Skeletal muscle tissue (tissue), 4 donors: ENCODE measurements around the gene SUCLG2. TPM values are rescaled to one million over a fixed set of nuclear protein-coding genes. Genes with fewer than 3 reads are reported as not detected.
"Not testable (repeated sequence)": the region's sequence is repeated elsewhere in the genome, so short reads cannot be mapped to it uniquely, and the experiment has no call there.

Experiments used
- H3K27ac ChIP-seq: one replicate; pipeline ENCODE4 v1.7.0; 2013; ENCODE audit warnings: mild to moderate bottlenecking, low read depth, low read length, inconsistent platforms
- H3K27me3 ChIP-seq, 3 donors: one replicate each; pipeline ENCODE4 v1.7.0; 2013; ENCODE audit warnings: low read length in 3 of 3; ENCODE audit not compliant: control insufficient read depth in 3 of 3, insufficient read depth in 3 of 3
- H3K36me3 ChIP-seq, 3 donors: one replicate each; pipeline ENCODE4 v1.7.0; 2013; ENCODE audit warnings: low read length in 3 of 3; ENCODE audit not compliant: control insufficient read depth in 3 of 3, insufficient read depth in 3 of 3
- H3K4me1 ChIP-seq, 3 donors: one replicate each; pipeline ENCODE4 v1.7.0; 2013; ENCODE audit warnings: low read length in 3 of 3, mild to moderate bottlenecking in 3 of 3; ENCODE audit not compliant: control insufficient read depth in 3 of 3, insufficient read depth in 3 of 3
- H3K4me3 ChIP-seq, 3 donors: one replicate each; pipeline ENCODE4 v1.7.0; 2013; ENCODE audit warnings: low read length in 3 of 3
- H3K9ac ChIP-seq, 3 donors: one replicate each; pipeline ENCODE4 v1.7.0; 2013; ENCODE audit warnings: low read length in 3 of 3, mild to moderate bottlenecking in 3 of 3, moderate library complexity in 2 of 3, low read depth in 1 of 3
- H3K9me3 ChIP-seq, 3 donors: one replicate each; pipeline ENCODE4 v1.7.0; 2013; ENCODE audit warnings: low read length in 3 of 3; ENCODE audit not compliant: control insufficient read depth in 3 of 3
- total RNA-seq: library from RNA; depleted of rRNA; stranded (reverse); fragments of >200 nt; gene quantifications from one replicate; pipeline ENCODE4 v1.2.3, GENCODE V29; 2014
- donor health status: Osteomylitis.

The SUCLG2 gene
- total RNA-seq, 1 donor from 2014 or later: 38.1 TPM

DNA sequence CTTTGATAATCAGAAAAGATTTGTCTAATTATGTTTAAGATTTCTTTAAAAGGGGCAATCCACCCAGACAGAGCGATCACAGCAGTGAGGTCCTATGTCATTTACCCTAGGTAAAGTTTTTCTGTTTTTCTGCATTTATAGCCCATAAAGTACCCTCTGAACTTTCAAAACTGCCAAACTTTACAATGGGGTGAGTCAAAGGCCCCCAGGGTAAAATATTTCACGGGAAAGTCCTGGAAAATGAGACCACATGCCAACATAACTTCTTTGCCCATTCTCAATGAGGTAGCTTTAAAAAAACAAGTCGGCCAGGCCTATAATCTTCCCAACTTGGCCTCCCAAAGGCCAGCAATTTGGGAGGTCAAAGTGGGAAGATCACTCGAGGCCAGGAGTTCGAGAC, 53.0 kb downstream of the SUCLG2 start:
- Histone ChIP-seq H3K4me1 (no peaks in the 10 kb centered on the region), H3K36me3 (peaks cover 0 to 8% (median 5%) of the 10 kb centered on the region in 3 donors), H3K9me3 (no peaks in the 10 kb centered on the region), H3K9ac (no peak overlapping the region), H3K27me3 (no peaks in the 10 kb centered on the region), H3K27ac (no peak overlapping the region), H3K4me3 (no peak overlapping the region)

DNA sequence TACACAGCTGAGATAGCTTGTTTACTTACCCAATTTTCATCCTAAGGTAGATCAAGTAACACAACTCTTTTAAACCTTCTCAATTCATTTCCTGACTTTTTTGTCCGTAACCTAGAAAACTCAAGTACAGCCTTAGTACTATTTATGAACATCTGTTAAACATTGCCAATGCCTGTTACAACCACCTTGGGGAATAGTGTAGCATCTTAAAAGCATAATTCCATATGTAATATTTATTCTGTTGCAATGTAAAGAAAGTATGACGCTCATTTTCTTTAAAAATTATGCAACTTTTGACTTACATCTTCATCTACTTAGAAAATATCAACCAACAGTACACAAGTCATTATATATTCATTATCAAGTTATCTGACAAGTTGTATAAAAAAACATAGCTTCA, 54.6 kb downstream of the SUCLG2 start:
- Histone ChIP-seq H3K27ac (no peak overlapping the region), H3K4me1 (no peaks in the 10 kb centered on the region), H3K4me3 (no peak overlapping the region), H3K36me3 (no peaks in the 10 kb centered on the region), H3K27me3 (no peaks in the 10 kb centered on the region), H3K9ac (no peak overlapping the region), H3K9me3 (no peaks in the 10 kb centered on the region)

DNA sequence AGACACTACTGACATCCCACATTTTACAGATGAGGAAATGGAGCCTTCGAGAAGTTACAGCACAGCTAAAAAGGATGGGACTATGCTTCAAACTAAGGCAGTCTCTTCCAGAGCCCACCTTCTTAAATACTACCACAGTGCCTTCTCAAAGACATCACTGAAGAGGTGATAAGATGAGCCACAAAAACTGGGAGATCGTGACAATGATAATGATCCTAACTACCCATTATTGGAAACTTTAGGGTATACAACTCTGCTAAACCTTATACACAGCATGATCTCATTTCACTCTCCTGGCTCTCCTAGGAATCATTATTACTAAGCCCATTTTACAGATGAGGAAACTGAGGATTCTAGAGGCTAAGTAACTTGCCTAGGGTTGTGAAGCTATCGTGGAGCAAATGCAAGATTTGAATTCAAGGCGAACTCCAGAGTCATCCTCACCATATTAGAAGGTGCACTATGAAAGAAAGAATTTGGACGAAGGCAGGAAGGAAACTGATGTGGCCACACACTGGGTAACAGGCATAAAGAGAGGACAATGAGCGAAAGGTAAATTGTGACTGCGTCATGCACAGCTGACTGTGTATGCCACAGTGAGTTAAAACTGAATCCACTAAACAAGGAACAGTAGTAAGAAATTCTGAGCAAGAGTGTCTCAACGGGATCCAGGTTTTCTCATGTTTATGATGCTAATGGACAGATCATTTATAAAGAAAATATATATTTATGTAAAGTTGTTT, 55.4 kb downstream of the SUCLG2 start:
- Histone ChIP-seq H3K27me3 (no peaks in the 10 kb centered on the region), H3K9me3 (no peaks in the 10 kb centered on the region), H3K4me1 (peaks cover 0 to under 1% (median 0%) of the 10 kb centered on the region in 3 donors), H3K9ac (no peak overlapping the region), H3K4me3 (no peak overlapping the region), H3K36me3 (no peaks in the 10 kb centered on the region), H3K27ac (no peak overlapping the region)

DNA sequence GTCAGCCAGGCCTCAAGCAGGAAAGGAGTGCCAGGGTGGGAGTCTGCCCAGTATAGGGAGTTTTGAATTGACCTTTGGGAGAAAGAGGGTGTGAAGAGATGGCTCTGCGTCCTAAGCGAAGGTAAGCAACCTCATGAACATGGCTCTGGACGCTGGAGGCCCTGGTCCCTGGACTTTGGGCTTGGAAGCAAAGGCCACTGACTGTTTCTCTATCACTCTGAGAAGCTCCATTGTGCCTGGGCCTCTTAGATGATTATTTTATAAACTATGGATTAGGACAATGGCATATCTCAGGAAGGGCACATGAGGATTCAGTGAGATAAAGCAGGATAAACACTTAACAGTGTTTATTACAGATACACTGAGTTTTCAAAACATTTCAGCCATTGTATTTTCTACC, 59.0 kb downstream of the SUCLG2 start:
- H3K9ac ChIP-seq: no peak overlapping the region
- H3K9me3 ChIP-seq: no peaks in the 10 kb centered on the region
- H3K27me3 ChIP-seq: no peaks in the 10 kb centered on the region
- H3K4me3 ChIP-seq: no peak overlapping the region
- H3K4me1 ChIP-seq: peaks cover 3 to 6% (median 4%) of the 10 kb centered on the region in 3 donors
- H3K27ac ChIP-seq: no peak overlapping the region
- H3K36me3 ChIP-seq: no peaks in the 10 kb centered on the region

DNA sequence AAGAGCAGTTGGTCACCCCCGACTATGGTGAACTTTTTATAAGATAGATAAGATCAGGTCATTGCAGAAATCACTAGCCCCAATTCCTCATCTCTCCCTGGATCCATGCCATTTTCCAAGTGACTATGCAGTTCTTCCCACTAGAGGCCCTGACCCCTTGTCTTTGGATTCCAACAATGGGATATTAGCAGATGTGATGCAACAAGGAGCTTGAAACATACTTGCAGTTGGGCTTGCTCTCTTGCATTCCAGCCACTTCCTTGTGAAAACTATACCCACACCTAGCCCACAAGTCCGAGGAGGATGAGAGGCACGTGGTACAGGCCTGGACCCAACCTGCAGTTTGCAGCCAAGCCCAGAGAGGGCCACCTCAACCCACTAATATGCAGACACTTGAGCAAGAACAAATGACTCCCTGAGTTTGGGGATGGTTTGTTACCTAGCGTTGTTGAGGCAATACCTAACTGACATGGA, 60.6 kb downstream of the SUCLG2 start:
- Histone ChIP-seq H3K9ac (no peak overlapping the region), H3K27ac (no peak overlapping the region), H3K36me3 (no peaks in the 10 kb centered on the region), H3K4me3 (no peak overlapping the region), H3K9me3 (no peaks in the 10 kb centered on the region), H3K27me3 (no peaks in the 10 kb centered on the region), H3K4me1 (peaks cover 3 to 6% (median 4%) of the 10 kb centered on the region in 3 donors)

DNA sequence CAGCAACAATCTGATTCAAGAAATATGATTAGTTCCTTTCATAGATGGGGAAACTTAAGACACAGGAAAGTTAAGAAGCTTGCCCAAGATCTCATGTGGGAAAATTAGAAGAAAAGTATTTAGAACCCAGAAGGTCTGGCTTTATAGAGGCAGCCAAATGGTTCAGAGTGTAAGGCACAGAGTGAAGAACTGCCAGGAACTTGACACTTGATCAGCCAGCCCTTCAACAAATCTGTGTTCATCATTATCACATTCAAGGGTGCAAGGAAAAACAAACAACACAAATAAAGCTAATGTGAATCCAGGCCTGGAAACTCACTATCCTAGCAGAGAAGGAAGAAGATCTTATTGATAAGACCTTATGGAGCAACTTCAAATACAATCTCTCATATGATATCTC, 62.4 kb downstream of the SUCLG2 start:
- H3K4me3 ChIP-seq: no peak overlapping the region
- H3K27me3 ChIP-seq: no peaks in the 10 kb centered on the region
- H3K9me3 ChIP-seq: no peaks in the 10 kb centered on the region
- H3K4me1 ChIP-seq: peaks cover 3 to 6% (median 4%) of the 10 kb centered on the region in 3 donors
- H3K36me3 ChIP-seq: no peaks in the 10 kb centered on the region
- H3K9ac ChIP-seq: no peak overlapping the region
- no peak overlapping the region for H3K27ac ChIP-seq

DNA sequence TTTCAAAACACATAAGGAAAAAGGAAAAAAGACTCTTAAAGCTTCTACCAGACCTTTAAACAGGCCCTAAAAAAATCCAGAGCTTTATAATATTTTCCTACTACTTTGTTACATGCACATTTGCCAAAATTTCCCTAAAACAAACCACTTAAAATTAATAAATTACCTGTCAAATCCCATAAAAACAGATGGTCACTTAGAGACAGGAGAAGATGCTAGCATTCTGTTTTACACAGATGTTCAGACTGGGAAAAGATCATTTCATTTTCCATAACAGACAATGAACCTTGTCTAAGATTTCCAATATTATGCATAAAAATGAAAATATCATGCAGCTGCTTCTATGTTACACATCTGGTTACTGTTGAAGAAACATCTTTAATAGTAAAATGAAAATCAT, 66.6 kb downstream of the SUCLG2 start:
- Histone ChIP-seq H3K36me3 (no peaks in the 10 kb centered on the region), H3K9ac (no peak overlapping the region), H3K4me3 (no peak overlapping the region), H3K27ac (no peak overlapping the region), H3K4me1 (peaks cover 0 to 8% (median 3%) of the 10 kb centered on the region in 3 donors), H3K9me3 (no peaks in the 10 kb centered on the region), H3K27me3 (no peaks in the 10 kb centered on the region)

DNA sequence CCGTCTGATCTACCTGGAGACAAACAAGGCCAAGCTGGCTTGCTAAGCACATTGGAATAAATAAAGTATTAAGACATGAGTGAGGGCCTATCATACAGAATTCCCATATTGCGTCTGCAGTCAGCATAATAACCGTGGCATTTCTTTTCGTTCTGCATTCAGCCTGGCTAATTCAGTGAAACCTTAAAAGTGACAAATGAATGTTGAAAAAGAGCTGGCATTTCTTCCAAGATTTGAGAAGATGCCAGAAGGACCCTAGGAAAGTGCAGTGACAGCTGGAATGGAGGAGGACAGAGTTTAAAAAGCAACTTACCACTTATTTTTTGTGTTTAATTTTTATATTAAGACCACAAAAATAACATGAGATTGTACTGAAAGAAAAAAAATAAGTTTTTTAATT, 67.1 kb downstream of the SUCLG2 start:
- Histone ChIP-seq H3K4me3 (no peak overlapping the region), H3K27ac (no peak overlapping the region), H3K36me3 (no peaks in the 10 kb centered on the region), H3K4me1 (peaks cover 0 to 7% (median 3%) of the 10 kb centered on the region in 3 donors), H3K9me3 (no peaks in the 10 kb centered on the region), H3K9ac (no peak overlapping the region), H3K27me3 (no peaks in the 10 kb centered on the region)

DNA sequence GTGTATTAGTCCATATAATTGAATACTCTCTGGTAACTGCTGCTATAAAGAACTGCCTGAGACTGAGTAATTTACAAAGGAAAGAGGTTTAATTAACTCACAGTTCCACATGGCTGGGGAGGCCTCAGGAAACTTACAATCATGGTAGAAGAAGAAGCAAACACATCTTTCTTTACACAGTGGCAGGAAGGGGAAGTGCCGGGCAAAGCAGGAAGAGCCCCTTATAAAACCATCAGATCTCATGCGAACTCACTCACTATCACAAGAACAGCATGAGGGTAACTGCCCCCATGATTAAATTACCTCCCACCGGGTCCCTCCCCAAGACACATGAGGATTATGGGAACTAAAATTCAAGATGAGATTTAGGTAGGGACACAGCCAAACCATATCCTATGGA, 69.8 kb downstream of the SUCLG2 start:
- H3K9ac ChIP-seq, H3K27ac ChIP-seq, H3K9me3 ChIP-seq, H3K4me1 ChIP-seq, H3K36me3 ChIP-seq, H3K27me3 ChIP-seq, H3K4me3 ChIP-seq: not testable (repeated sequence)

DNA sequence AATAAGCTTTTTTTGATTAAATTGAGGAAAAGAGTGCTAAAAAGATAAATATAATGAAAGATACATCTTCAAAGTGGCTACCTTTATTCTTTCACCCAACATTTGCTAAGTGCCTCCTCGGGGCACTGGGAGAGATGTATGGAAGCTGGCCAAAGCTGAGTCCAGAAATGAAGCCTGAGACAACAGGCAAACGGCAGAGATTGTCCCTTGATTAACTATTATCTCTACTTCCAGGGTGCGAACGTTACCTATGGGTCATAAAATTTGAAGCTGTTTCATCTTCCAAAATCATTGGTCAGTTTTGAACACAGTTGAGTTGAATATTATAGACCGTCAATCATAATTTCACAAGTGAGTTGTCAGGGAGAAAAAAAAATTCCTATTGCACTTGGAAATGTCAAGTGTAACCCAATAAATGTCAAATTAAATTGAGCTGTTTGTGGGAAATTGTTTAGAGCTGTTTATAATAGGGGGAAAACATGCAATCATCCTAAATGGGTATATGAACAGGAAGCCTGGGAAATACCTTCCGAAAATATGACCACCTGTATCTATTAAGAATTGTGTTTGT, 73.9 kb downstream of the SUCLG2 start:
- H3K36me3 ChIP-seq: no peaks in the 10 kb centered on the region
- H3K27me3 ChIP-seq: no peaks in the 10 kb centered on the region
- H3K9ac ChIP-seq: no peak overlapping the region
- H3K4me3 ChIP-seq: no peak overlapping the region
- H3K4me1 ChIP-seq: no peaks in the 10 kb centered on the region
- no peaks in the 10 kb centered on the region for H3K9me3 ChIP-seq
- no peak overlapping the region for H3K27ac ChIP-seq
